ENCODE results near the gene GGTLC2.
"Not testable (repeated sequence)": the region's sequence is repeated elsewhere in the genome, so short reads cannot be mapped to it uniquely, and the experiment has no call there.

Gene GGTLC2

DNA sequence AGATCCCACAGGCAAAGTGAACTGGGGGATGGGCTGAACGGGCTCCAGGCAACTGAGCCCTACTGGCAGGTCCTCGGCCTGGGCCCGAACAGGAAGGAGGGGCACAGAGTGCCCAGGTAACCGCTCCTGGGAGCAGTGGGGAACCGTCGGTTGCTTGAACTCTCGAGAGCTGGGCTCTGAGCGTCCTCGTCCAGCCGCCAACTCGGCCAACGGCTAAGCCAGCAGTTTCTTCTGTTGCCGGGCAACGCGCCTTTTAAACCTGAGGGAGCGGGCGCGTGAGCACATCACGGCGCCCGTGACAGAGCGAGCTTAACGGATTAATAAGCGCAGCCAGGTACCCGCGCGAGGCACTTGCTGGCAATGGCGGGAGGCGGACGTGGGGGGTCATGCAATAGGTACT, at the start of gene GGTLC2:
Gene GGTLC2, plus strand, starts transcription at position 301 of the 400 bp plus-strand sequence. CDS start 1,732 bp downstream, outside the sequence.
- not testable (repeated sequence) for H3K9ac ChIP-seq (ENCODE audit: low read depth, low read length, poor library complexity, severe bottlenecking); H3K4me1 ChIP-seq (ENCODE audit: insufficient read depth, low read length, poor library complexity, severe bottlenecking); H3K9me2 ChIP-seq (replicated peaks; ENCODE audit: low read depth, low read length); H3K4me3 ChIP-seq (ENCODE audit: low read length, poor library complexity, severe bottlenecking); H3K9me3 ChIP-seq (ENCODE audit: insufficient read depth, low read depth, low read length); H3K4me2 ChIP-seq (ENCODE audit: low read depth, low read length, poor library complexity, severe bottlenecking); H3K79me2 ChIP-seq (ENCODE audit: insufficient read depth, low read length); H3K36me3 ChIP-seq (ENCODE audit: insufficient read depth, low read length); H3F3A ChIP-seq (ENCODE audit: low read depth); H2AFZ ChIP-seq (ENCODE audit: low read length); H3K27me3 ChIP-seq (ENCODE audit: insufficient read depth, low read length, poor library complexity, severe bottlenecking); H4K20me1 ChIP-seq (ENCODE audit: insufficient read depth, low read length, poor library complexity, severe bottlenecking)

DNA sequence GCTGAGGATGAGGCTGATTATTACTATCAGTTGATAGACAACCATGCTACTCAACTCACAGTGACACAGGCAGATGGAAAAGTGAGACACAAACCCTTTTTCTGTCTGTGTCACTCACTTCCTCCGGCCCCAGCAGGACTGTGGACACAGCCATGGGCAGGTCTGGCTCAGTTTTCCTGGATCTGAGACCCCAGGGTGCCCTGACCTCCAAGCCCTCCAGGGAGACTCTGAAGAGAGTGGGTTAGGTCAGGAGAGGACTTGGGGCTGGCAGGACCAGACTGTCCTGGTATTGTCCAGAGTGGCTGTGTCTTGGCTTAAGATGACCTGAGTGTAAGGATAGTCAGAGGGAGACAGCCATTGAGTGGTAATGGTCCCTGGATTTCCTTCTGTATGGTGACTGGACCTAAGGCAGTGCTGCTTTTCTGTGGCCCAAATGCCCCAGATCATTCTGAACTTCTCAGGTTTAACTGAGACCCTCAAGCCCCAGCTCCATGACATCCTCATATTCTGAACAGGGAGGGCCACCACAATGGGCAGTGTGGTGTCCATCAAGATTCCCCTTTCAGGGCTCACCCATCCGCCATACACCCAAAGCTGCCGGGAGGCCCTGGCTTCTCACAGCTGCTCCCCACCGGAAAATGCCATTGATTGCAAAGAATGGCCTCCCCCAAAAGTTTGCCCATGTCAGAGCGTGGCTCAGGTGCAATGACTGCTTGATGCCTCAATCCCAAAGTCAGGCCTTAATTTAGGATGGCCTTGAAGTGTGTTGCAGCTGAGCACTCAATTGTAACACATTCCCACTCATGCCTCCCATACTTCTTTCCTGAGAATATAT, 49.2 kb upstream of the GGTLC2 start:
- no peaks in the 10 kb centered on the region for H3F3A ChIP-seq (ENCODE audit: low read depth)
- no peak overlapping the region for H2AFZ ChIP-seq (ENCODE audit: low read length)
- H3K9ac ChIP-seq (ENCODE audit: low read depth, low read length, poor library complexity, severe bottlenecking): no peak overlapping the region
- no peaks in the 10 kb centered on the region for H3K9me2 ChIP-seq (replicated peaks; ENCODE audit: low read depth, low read length)
- no peaks in the 10 kb centered on the region for H3K27me3 ChIP-seq (ENCODE audit: insufficient read depth, low read length, poor library complexity, severe bottlenecking)
- no peaks in the 10 kb centered on the region for H3K79me2 ChIP-seq (ENCODE audit: insufficient read depth, low read length)
- H3K9me3 ChIP-seq (ENCODE audit: insufficient read depth, low read depth, low read length): no peaks in the 10 kb centered on the region
- no peak overlapping the region for H3K4me2 ChIP-seq (ENCODE audit: low read depth, low read length, poor library complexity, severe bottlenecking)
- no peak overlapping the region for H3K4me3 ChIP-seq (ENCODE audit: low read length, poor library complexity, severe bottlenecking)
- no peaks in the 10 kb centered on the region for H4K20me1 ChIP-seq (ENCODE audit: insufficient read depth, low read length, poor library complexity, severe bottlenecking)
- TF ChIP-seq EZH2phosphoT487 (IDR thresholded peaks at IDR 0.05; ENCODE audit: borderline replicate concordance): no peak
- TF ChIP-seq, protein P1, sequence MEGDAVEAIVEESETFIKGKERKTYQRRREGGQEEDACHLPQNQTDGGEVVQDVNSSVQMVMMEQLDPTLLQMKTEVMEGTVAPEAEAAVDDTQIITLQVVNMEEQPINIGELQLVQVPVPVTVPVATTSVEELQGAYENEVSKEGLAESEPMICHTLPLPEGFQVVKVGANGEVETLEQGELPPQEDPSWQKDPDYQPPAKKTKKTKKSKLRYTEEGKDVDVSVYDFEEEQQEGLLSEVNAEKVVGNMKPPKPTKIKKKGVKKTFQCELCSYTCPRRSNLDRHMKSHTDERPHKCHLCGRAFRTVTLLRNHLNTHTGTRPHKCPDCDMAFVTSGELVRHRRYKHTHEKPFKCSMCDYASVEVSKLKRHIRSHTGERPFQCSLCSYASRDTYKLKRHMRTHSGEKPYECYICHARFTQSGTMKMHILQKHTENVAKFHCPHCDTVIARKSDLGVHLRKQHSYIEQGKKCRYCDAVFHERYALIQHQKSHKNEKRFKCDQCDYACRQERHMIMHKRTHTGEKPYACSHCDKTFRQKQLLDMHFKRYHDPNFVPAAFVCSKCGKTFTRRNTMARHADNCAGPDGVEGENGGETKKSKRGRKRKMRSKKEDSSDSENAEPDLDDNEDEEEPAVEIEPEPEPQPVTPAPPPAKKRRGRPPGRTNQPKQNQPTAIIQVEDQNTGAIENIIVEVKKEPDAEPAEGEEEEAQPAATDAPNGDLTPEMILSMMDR (conservative IDR thresholded peaks at IDR 0.05; ENCODE audit: low read length): no peak
- no peaks in the 10 kb centered on the region for H3K4me1 ChIP-seq (ENCODE audit: insufficient read depth, low read length, poor library complexity, severe bottlenecking)
- H3K36me3 ChIP-seq (ENCODE audit: insufficient read depth, low read length): no peaks in the 10 kb centered on the region

DNA sequence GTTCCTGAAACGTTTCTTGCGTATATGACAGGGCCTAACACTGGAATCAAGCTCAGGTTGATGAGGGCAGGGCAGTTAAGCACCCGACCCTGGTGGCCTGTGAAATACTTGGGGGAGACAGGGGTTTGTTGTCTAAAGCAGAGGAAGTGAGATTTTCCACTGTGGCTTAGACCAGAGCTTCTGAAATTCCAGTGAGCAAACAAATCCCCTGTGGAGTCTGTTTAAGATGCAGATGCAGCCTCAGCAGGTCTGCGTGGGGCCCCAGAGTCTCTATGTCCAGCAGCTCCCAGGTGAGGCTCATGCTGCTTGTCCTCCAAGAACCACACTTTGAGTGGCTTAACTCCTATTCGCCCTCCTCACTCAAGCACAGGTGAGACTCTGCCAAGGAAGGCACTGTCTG, 46.3 kb upstream of the GGTLC2 start:
- no peak for TF ChIP-seq EZH2phosphoT487 (IDR thresholded peaks at IDR 0.05; ENCODE audit: borderline replicate concordance)
- TF ChIP-seq, protein P1 (conservative IDR thresholded peaks at IDR 0.05; ENCODE audit: low read length): no peak
- H3K9me2 ChIP-seq (replicated peaks; ENCODE audit: low read depth, low read length): no peaks in the 10 kb centered on the region
- no peaks in the 10 kb centered on the region for H3K27me3 ChIP-seq (ENCODE audit: insufficient read depth, low read length, poor library complexity, severe bottlenecking)
- H3F3A ChIP-seq (ENCODE audit: low read depth): no peaks in the 10 kb centered on the region
- H3K36me3 ChIP-seq (ENCODE audit: insufficient read depth, low read length): no peaks in the 10 kb centered on the region
- no peaks in the 10 kb centered on the region for H3K79me2 ChIP-seq (ENCODE audit: insufficient read depth, low read length)
- no peak overlapping the region for H2AFZ ChIP-seq (ENCODE audit: low read length)
- no peak overlapping the region for H3K4me2 ChIP-seq (ENCODE audit: low read depth, low read length, poor library complexity, severe bottlenecking)
- no peaks in the 10 kb centered on the region for H4K20me1 ChIP-seq (ENCODE audit: insufficient read depth, low read length, poor library complexity, severe bottlenecking)
- no peak overlapping the region for H3K4me3 ChIP-seq (ENCODE audit: low read length, poor library complexity, severe bottlenecking)
- H3K4me1 ChIP-seq (ENCODE audit: insufficient read depth, low read length, poor library complexity, severe bottlenecking): no peaks in the 10 kb centered on the region
- no peak overlapping the region for H3K9ac ChIP-seq (ENCODE audit: low read depth, low read length, poor library complexity, severe bottlenecking)
- no peaks in the 10 kb centered on the region for H3K9me3 ChIP-seq (ENCODE audit: insufficient read depth, low read depth, low read length)

DNA sequence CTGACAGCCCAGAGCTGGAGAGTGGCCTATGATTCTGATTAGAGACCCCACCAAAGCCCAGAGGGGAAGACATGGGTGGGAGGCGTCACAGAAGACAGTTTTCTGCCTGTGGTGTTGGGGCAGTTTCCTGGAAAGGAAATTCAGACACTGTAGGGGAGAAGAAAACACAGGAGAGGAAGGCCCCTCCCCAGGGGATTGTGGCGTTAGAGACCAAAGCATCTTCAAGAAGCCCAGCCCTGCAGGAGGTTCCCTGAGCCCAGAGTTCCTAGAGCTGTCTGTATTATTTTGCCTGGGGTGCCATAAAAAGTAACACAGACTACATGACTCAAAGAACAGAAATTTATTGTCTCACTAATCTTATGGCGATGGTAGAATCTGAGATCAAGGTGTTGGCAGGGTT, 45.2 kb upstream of the GGTLC2 start:
- H3K4me1 ChIP-seq (ENCODE audit: insufficient read depth, low read length, poor library complexity, severe bottlenecking): no peaks in the 10 kb centered on the region
- H4K20me1 ChIP-seq (ENCODE audit: insufficient read depth, low read length, poor library complexity, severe bottlenecking): no peaks in the 10 kb centered on the region
- H3K4me2 ChIP-seq (ENCODE audit: low read depth, low read length, poor library complexity, severe bottlenecking): no peak overlapping the region
- H3K79me2 ChIP-seq (ENCODE audit: insufficient read depth, low read length): no peaks in the 10 kb centered on the region
- no peak overlapping the region for H3K9ac ChIP-seq (ENCODE audit: low read depth, low read length, poor library complexity, severe bottlenecking)
- TF ChIP-seq, protein P1 (conservative IDR thresholded peaks at IDR 0.05; ENCODE audit: low read length): no peak
- no peak overlapping the region for H2AFZ ChIP-seq (ENCODE audit: low read length)
- H3K9me3 ChIP-seq (ENCODE audit: insufficient read depth, low read depth, low read length): no peaks in the 10 kb centered on the region
- H3K4me3 ChIP-seq (ENCODE audit: low read length, poor library complexity, severe bottlenecking): no peak overlapping the region
- no peaks in the 10 kb centered on the region for H3K27me3 ChIP-seq (ENCODE audit: insufficient read depth, low read length, poor library complexity, severe bottlenecking)
- H3K36me3 ChIP-seq (ENCODE audit: insufficient read depth, low read length): no peaks in the 10 kb centered on the region
- no peaks in the 10 kb centered on the region for H3K9me2 ChIP-seq (replicated peaks; ENCODE audit: low read depth, low read length)
- no peaks in the 10 kb centered on the region for H3F3A ChIP-seq (ENCODE audit: low read depth)

Data from Loucy (cell line).